ENCODE data around the gene TBC1D9B. TPM values are rescaled to one million over a fixed set of nuclear protein-coding genes. Genes with fewer than 3 reads are reported as not detected.

Gene TBC1D9B
- total and polyA plus RNA-seq, 2 of the 13 experiments (the other 11 are each of a cell fraction or from before 2014, with no cell fraction given) = 35.0 to 50.0 TPM

- POLR2A ChIA-PET = no interaction called here
- Histone ChIP-seq H3K27me3 (ENCODE audit: control insufficient read depth in 1 of 2, insufficient read depth in 2 of 2, low read length in 2 of 2) (no peaks in the 10 kb centered on the region), H3K4me1 (ENCODE audit: insufficient read depth, low read length) (no peaks in the 10 kb centered on the region), H2AFZ (ENCODE audit: low read length) (no peak overlapping the region), H3K9me3 (ENCODE audit: low read length) (no peaks in the 10 kb centered on the region), H3K4me2 (ENCODE audit: low read depth, low read length) (no peak overlapping the region), H3K9ac (ENCODE audit: insufficient read depth, low read depth, low read length) (no peak overlapping the region), H3K27ac (ENCODE audit: extremely low read length, insufficient read depth, low read length) (no peak overlapping the region), H4K20me1 (ENCODE audit: insufficient read depth, low read length) (no peaks in the 10 kb centered on the region), H3K79me2 (ENCODE audit: insufficient read depth, low read length) (no peaks in the 10 kb centered on the region), H3K36me3 (replicated peaks in 1 of 2; ENCODE audit: control insufficient read depth in 1 of 2, insufficient read depth in 2 of 2, low read length in 2 of 2) (no peaks in the 10 kb centered on the region), H3K4me3 (replicated peaks in 1 of 3; ENCODE audit: insufficient read depth in 1 of 3, low read depth in 2 of 3, low read length in 3 of 3) (no peak overlapping the region)
- no peak for FAIRE-seq
- WGBS (ENCODE audit: low lambda C conversion rate) = 97% methylated on average over 4 of the region's 4 CpGs
- in situ Hi-C loops (cut with HindIII; ENCODE audit: extremely low pct_ligation_motif_present, low pct_unique_long_range_greater_than_20kb) (no loop called here), intact Hi-C loops (cut with micrococcal nuclease; ENCODE audit: unreplicated experiment) (no loop called here)
- no peak for DNase-seq (ENCODE audit: low spot score)
- no peak for ATAC-seq
- CTCF ChIA-PET (ENCODE audit: low intra/inter-chr PET ratio, low total read pairs) = no interaction called here
- no peak for TF ChIP-seq ZNF780A (CRISPR knock-in tag; IDR thresholded peaks at IDR 0.05)
- no peak for TF ChIP-seq GABPB1 (CRISPR knock-in tag; IDR thresholded peaks at IDR 0.05)
- TF ChIP-seq ZNF180 (CRISPR knock-in tag; IDR thresholded peaks at IDR 0.05; ENCODE audit: borderline replicate concordance, low read depth) = no peak
- TF ChIP-seq SPEN (CRISPR knock-in tag; IDR thresholded peaks at IDR 0.05; ENCODE audit: low read depth) = no peak
- no peak for TF ChIP-seq ZFP36L1 (CRISPR knock-in tag; IDR thresholded peaks at IDR 0.05)
- no peak for TF ChIP-seq TEAD2 (CRISPR knock-in tag; IDR thresholded peaks at IDR 0.05)
- TF ChIP-seq ZNF543 (CRISPR knock-in tag; IDR thresholded peaks at IDR 0.05) = no peak
- TF ChIP-seq RFXANK (CRISPR knock-in tag; IDR thresholded peaks at IDR 0.05) = no peak
- TF ChIP-seq ZBTB39 (CRISPR knock-in tag; IDR thresholded peaks at IDR 0.05) = no peak
- TF ChIP-seq ZNF709 (CRISPR knock-in tag; IDR thresholded peaks at IDR 0.05) = no peak
- BruUV-seq (replicated peaks) = no TSS peak
These were observed 46.3 kb upstream of the TBC1D9B start for GRCh38 chr5:179953987-179954386.

Measured in HepG2 (cell line).